Activated T-cell treated with anti-CD3 and anti-CD28 coated beads for 4 hours (primary cell): ENCODE results near the gene DIRAS2.
"Not testable (repeated sequence)": the region's sequence is repeated elsewhere in the genome, so short reads cannot be mapped to it uniquely, and the experiment has no call there.

Experiments
- DNase-seq: peaks from one replicate; pipeline ENCODE4 v3.0.0-alpha.2; 2020

DIRAS2 gene, protein sequence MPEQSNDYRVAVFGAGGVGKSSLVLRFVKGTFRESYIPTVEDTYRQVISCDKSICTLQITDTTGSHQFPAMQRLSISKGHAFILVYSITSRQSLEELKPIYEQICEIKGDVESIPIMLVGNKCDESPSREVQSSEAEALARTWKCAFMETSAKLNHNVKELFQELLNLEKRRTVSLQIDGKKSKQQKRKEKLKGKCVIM

DNA sequence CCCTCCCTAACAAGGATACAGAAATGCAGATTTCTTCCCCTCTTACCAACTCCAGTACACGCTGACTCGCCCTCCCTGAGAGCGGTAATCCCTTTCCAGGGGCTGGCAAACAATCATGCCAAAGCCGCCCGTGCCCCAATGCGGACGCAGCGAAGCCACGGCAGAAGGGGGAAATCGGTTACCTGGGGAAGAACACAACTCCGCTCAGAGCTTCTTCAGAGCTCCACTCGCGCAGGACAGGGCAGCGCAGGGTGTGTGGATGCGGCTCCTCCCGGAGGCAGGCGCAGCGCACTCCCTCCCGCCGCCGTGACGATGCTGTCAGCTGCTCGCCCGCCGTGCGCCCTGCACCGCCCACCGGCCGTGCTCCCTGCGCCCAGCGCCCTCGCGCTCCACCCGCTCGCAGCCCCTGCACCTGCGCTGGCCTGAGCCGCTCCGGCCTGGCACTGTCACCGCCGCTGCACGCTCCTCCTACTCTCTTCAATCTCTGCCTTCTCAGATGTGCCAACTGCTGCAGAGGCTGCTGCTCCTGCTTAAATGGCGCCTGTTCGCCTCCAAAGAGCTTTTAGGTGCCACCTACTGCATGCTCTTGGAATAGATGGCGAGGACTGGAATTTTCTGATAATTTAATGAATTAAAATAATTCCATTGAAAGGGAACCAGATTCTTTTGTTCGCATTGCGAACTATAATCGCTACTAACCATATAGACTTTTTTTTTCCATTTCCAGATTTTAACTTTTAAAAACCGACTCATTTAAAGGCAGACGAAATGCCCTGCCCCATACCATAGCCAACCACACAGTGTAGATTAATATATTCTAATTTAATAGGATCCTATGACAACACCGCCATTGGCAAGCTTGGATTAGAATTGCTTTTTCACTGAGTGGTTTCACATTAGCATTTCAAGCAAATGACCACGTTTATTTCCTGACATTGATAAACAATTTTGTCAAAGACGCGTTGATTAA, at the start of gene DIRAS2:
Gene DIRAS2, minus strand, starts transcription at position 255 of the 970 bp plus-strand sequence. CDS start 28,997 bp downstream, outside the sequence.
- DNase-seq = no peak

DNA sequence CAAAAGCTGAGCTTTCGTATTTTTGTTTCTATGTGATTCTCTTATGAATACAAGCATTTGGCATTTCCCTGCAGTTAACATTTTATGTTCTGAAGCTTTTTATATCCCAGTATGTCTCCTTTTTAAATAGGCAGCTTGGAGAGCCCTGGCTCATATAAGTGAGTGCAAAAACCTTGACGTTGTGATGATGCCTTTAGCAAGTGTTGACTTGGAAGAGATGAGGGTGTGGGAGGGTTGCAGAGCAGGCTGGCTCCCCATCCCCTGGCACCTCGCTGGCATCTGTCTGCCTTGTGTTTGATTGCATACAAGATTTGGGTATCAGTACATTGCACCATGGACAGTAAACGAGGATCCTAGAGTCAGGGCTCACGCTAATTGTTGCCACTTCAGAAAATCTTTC, 42.1 kb upstream of the DIRAS2 start:
- no peak for DNase-seq

DNA sequence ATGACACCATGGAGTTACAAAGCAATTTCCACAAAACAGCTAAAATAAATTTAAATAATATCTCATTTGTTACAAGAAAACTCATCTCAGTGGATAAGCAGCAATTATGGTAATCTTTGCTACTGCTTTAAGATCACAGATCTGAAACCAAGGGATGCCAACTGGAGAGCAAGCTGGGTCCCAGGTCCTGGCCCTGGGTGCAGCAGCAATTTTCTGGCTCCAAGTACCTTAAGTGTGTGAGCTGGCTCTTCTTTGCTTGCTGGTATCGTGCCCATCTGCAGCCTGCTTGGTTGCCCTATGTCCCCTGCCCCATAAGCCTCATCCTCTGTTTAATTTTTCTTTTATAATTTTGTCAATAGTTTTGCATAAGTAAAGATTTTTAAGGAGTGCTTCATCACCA, 41.5 kb upstream of the DIRAS2 start:
- DNase-seq = no peak

GRCh38 chr9:90680534-90680933, 37.9 kb upstream of the DIRAS2 start:
- DNase-seq = no peak

DNA sequence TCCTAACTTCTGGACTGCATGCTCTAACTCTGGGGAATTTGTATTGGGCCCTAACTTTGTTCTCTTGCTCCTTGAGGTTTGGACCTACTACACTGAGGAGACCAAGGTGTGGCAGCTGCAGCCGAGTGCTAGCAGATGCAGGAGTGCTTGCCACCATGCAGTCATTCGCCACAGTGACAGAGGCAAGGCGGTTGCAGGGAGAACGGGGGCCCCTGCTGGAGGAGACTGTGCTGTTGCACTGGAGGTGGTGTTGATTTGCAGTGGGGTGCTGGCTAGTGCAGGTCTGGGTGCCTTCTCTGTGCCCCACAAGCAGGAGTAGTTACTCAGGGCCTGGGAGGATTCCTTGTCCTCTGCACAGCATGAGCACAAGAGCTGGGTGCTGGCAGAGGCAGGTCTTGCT, 22.4 kb upstream of the DIRAS2 start:
- no peak for DNase-seq

GRCh38 chr9:90659650-90660364, 17.2 kb upstream of the DIRAS2 start:
- no peak for DNase-seq

GRCh38 chr9:90658783-90659182, 16.2 kb upstream of the DIRAS2 start:
- no peak for DNase-seq

DNA sequence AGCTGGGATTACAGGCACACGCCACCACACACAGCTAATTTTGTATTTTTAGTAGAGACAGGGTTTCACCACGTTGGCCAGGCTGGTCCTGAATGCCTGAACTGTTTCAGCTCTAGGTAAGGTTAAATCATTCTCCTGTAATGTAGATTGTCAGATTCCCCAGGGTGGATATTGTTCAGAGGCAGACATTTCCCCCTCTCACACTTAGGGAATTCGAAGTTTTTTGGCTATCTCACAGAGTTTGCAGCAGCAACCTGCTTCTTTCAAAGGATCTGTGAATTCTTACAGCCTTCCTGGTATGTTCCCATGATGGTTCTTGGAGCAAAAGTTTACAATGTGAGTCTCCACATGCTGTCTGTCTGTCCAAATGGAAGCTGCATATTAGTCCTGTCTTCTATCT, 15.6 kb upstream of the DIRAS2 start:
- no peak for DNase-seq

DNA sequence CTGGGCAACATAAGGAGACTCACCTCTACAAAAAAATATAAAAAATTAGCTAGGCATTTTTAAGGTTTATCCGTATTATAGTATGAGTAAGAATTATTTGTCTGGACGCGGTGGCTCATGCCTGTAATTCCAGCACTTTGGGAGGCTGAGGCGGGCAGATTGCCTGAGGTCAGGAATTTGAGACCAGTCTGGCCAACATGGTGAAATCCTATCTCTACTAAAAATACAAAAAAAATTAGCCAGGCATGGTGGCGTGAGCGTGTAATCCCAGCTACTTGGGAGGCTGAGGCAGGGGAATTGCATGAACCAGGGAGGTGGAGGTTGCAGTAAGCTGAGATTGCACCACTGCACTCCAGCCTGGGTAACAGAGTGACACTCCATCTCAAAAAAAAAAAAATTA, 14.3 kb upstream of the DIRAS2 start:
- not testable (repeated sequence) for DNase-seq

- DNase-seq = no peak
These were observed 8.6 kb upstream of the DIRAS2 start for GRCh38 chr9:90651246-90651645.

DNA sequence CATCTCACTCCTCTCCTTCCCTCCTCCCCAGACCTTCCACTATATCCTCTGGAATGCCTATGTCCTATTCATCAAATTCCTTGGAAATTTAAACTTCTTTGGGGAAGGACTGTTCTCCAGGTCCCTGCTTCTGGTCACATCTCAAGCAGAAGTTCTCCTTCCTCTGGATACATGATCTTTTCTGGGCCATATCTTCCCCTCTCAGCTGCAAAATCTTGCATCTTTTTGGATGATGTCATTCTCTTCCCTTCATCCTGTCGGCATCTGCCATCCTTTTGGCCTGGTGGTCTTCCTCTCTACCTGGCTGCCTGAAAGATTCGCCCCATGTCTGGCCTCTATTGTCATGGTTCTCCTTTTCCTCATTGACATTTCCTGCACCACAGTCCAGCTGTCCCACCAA, 5.2 kb upstream of the DIRAS2 start:
- DNase-seq = no peak

- no peak for DNase-seq
These were observed 3.1 kb upstream of the DIRAS2 start for GRCh38 chr9:90645721-90646120.

- no peak for DNase-seq
These were observed 638 bp downstream of the DIRAS2 start for GRCh38 chr9:90641884-90642487.

GRCh38 chr9:90641086-90641485, 1.5 kb downstream of the DIRAS2 start:
- DNase-seq = no peak

DNA sequence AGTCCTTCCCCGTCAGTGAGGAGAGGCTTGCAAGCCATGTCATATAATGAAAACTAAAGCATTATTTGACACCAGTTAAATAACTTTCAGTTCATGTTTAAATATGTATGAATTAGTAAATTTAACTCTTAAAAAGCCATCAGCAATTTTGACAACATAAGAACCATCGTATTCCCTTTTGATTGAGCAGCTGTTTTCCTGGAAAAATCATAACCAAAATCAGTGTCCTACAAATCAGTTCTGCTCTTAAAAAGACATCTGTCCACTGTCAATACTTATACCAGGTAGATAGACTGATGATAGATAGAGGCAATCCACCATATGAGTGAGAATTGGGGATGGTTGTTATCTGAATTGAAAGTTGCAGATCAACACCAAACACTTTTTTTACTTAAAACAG, 2.3 kb downstream of the DIRAS2 start:
- no peak for DNase-seq

DNA sequence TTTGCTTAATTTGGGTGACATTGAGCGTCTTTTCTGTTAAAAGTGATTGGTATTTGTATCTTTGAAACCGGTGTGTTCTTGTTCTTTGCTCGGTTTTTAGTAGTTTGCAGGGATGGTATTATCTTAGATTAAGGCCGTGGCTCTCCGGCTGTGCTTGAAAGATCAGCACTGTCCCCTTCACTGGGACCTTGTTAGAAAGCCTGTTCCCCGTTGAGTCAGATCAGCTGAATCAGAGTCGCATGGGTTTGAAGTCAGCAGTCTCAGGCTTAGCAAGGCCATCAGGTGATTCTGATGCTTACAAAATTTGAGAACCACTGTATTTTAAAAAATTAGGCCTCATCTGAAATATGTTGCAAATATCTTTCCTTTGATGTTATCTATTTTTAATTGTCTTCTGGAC, 5.0 kb downstream of the DIRAS2 start:
- no peak for DNase-seq

DNA sequence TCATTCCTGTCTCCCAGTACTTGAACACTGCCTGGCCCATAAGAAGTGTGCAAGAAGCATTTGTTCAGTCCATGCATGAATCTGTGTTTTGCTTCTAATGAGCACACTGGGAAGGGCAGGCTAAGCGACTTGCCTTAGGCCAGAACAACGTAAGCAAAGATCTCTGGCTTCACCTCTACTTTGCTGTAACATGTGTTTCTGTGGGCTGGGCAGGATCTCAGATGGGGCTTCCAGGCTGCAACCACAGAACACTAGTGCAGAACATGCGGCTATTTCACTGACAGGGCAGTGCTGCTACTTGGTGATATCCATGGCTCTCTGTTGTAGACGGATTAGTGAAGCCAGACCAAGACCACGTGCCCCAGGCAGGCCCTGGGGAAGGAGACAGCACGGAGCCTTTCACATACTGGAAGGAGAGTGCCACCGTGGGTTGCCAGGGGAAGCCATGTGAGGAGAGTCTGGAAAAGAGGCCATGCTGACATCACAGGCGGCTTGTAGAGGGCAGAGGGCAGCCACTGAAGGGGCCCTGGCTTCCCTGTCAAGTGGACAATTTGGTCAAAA, 9.9 kb downstream of the DIRAS2 start:
- DNase-seq = no peak

- DNase-seq = no peak
These were observed 10.7 kb downstream of the DIRAS2 start for GRCh38 chr9:90631964-90632363.

DNA sequence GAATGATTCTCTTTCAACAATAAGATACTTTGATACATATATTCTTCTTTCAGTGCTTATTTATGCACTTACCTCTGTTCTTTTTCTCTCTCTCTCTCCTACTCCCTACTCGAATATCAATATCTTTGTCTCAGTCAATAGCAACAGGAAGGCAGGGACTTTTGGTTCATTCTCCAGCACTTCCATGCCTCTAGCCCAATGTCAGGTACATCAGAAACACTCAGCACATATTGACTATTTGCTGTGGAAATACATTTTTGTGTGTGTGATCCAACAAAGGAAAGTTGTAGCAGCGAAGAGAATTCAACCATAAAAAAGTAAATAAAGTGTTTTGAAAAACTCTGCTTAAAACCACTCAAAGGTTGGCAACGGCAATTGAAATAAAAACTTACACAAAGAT, 12.6 kb downstream of the DIRAS2 start:
- no peak for DNase-seq

DNA sequence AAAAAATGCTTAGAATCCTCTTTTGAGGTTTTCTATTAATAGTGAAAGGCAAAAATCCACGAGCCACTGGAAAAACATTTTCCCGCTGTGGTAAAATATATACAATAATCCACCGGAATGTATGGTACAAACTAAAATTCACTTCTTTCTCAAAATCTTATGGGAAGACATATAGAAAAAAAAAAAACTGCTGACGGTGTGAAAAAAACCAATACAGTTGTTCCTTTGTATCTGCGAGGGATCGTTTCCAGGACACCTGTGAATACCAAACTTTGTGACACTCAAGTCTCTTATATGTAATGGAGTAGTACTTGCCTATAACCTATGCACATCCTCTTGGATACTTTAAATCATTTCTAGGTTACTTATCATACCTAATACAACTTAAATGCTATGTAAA, 13.3 kb downstream of the DIRAS2 start:
- no peak for DNase-seq

DNA sequence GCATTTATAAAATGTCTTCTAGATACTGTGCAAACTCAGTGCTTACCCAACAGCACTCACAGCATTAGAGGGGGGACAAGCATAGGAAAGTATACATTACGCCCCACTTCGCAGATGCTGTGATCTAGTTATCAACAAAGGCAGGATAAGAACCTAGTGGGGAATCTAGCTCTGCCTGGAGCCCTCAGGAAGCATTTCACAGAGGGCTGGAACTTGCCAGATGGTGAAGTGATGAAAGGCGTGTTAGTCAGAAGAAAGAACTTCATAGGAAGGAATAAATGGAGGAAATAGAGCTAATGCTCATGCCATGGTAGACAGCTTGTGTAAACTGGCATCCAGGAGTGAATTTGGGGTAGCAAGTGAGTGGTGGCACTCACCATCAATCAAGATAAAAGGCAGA, 25.8 kb downstream of the DIRAS2 start:
- no peak for DNase-seq

GRCh38 chr9:90613502-90613901, 29.1 kb downstream of the DIRAS2 start:
- no peak for DNase-seq

DNA sequence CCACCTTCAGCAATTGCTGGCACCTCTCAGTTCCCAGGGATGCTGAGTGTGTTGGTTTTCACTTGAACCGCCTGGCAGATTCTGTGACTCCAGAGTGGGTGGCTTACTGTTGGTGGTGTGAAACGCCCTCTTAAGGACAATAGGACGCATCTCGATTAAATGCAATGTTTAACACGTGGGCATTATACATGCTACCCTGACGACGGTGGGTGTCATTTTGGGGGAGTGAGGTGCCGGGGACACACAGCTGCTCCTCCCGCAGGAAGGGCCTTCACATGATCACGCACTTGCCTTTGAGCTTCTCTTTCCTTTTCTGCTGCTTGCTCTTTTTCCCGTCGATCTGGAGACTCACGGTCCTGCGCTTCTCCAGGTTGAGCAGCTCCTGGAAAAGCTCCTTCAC, 29.7 kb downstream of the DIRAS2 start:
- DNase-seq = no peak
